K562 (cell line): ENCODE results near the gene TRMT1L. TPM values are rescaled to one million over a fixed set of nuclear protein-coding genes. Genes with fewer than 3 reads are reported as not detected.

Experiments used
- ATAC-seq: fragments of 200-7000 bp; cut with Tn5 transposase; 3 replicates; pipeline ENCODE4 v1.9.1; 2020; ENCODE audit warnings: moderate library complexity
- BruUV-seq: library from RNA; stranded (reverse); fragments of 400-500 nt; replicated peaks from 2 replicates; lab custom pipeline; 2021; lab: Mats Ljungman, UMichigan
- CTCF ChIA-PET: fragments of 300-600 bp; formaldehyde crosslinking; extraction: SDS; loops from one replicate; lab custom pipeline; 2021; ENCODE audit warnings: low intra/inter-chr PET ratio; lab: Yijun Ruan, JAX
- POLR2A ChIA-PET: fragments of 300-600, 350-650 bp; sonication (Branson Sonifier 250); formaldehyde crosslinking; extraction: SDS; loops from one replicate; lab custom pipeline; 2021; ENCODE audit warnings: antibody characterized with exemption, inconsistent platforms; lab: Yijun Ruan, JAX
- DNase-seq, 4 experiments: peaks; one replicate each; pipeline versions ENCODE4 v3.0.0 to v3.0.0-alpha.2; 2011 to 2018; ENCODE audit warnings: low spot score in 3 of 4, mixed read lengths in 3 of 4; ENCODE audit errors: extremely low read depth in 1 of 4
- FAIRE-seq: peaks from 2 replicates; lab custom pipeline; 2011; peaks lifted over from hg19 to GRCh38; lab: Jason Lieb, UNC
- H2AFZ ChIP-seq: 2 replicates; pipeline ENCODE4 v1.6.0; 2011; ENCODE audit warnings: low read depth, low read length, control low read depth, inconsistent platforms
- H3K27ac ChIP-seq: fragments of 200-600 bp; 3 replicates; pipeline ENCODE4 v1.8.0; 2011; ENCODE audit warnings: low read depth, mild to moderate bottlenecking, control low read depth, inconsistent platforms, low read length, moderate library complexity, mixed read lengths; ENCODE audit errors: extremely low read depth
- H3K27me3 ChIP-seq, 2 experiments: fragments of 300-600 bp in 1 of 2; 2 replicates in 1 of 2; 3 replicates in 1 of 2; pipeline versions ENCODE4 v1.6.0 to v1.8.0; 2011; ENCODE audit warnings: inconsistent platforms in 2 of 2, low read length in 2 of 2, mild to moderate bottlenecking in 1 of 2, mixed read lengths in 1 of 2, moderate library complexity in 1 of 2; ENCODE audit not compliant: control insufficient read depth in 2 of 2, insufficient read depth in 2 of 2
- H3K36me3 ChIP-seq: fragments of 300-600 bp; 3 replicates; pipeline ENCODE4 v1.8.0; 2011; ENCODE audit warnings: mild to moderate bottlenecking, low read length, inconsistent platforms; ENCODE audit not compliant: control insufficient read depth, insufficient read depth
- H3K4me1 ChIP-seq, 2 experiments: fragments of 200-600 bp in 1 of 2; replicated peaks in 1 of 2; 2 replicates in 1 of 2; 3 replicates in 1 of 2; pipeline versions ENCODE4 v1.5.1 to v1.8.0; 2011; ENCODE audit warnings: inconsistent platforms in 2 of 2, low read length in 2 of 2, mild to moderate bottlenecking in 1 of 2, mixed read lengths in 1 of 2, moderate library complexity in 1 of 2; ENCODE audit not compliant: control insufficient read depth in 2 of 2, insufficient read depth in 2 of 2
- H3K4me2 ChIP-seq: 2 replicates; pipeline ENCODE4 v1.6.1; 2011; ENCODE audit warnings: low read length, control low read depth, inconsistent platforms, mixed read lengths; ENCODE audit not compliant: insufficient read depth
- H3K4me3 ChIP-seq: fragments of 200-600 bp; sonication (generic), shearing (Covaris generic); 2 replicates; pipeline ENCODE4 v1.5.1; 2016; ENCODE audit warnings: control low read depth, inconsistent platforms
- H3K79me2 ChIP-seq: fragments of 200-600 bp; 3 replicates; pipeline ENCODE4 v1.8.0; 2011; ENCODE audit warnings: low read length, inconsistent platforms; ENCODE audit not compliant: control insufficient read depth, insufficient read depth
- H3K9ac ChIP-seq, 2 experiments: 2 replicates each; pipeline versions ENCODE4 v1.6.0 to v1.6.1; 2011; ENCODE audit warnings: low read depth in 2 of 2, low read length in 2 of 2, control low read depth in 1 of 2, inconsistent platforms in 1 of 2, mild to moderate bottlenecking in 1 of 2, mixed read lengths in 1 of 2; ENCODE audit not compliant: insufficient read depth in 1 of 2
- H3K9me1 ChIP-seq: one replicate; pipeline ENCODE4 v1.6.0; 2011; ENCODE audit warnings: inconsistent platforms, mild to moderate bottlenecking, low read length, moderate library complexity; ENCODE audit not compliant: control insufficient read depth, insufficient read depth
- H3K9me3 ChIP-seq: replicated peaks from 2 replicates; pipeline ENCODE4 v1.5.1; 2011; ENCODE audit warnings: low read depth, low read length, inconsistent platforms; ENCODE audit not compliant: control insufficient read depth, insufficient read depth
- H4K20me1 ChIP-seq: replicated peaks from 2 replicates; pipeline ENCODE4 v1.6.1; 2011; ENCODE audit warnings: low read length, inconsistent platforms, mixed read lengths; ENCODE audit not compliant: control insufficient read depth, insufficient read depth
- BCL6 ChIP-seq: fragments of 250-450 bp; sonication (Bioruptor Pico); IDR thresholded peaks from 2 replicates; pipeline ENCODE4 v1.4.0; 2020
- DACH1 ChIP-seq: fragments of 450-650 bp; IDR thresholded peaks from 2 replicates; pipeline ENCODE4 v1.6.1; 2018; ENCODE audit not compliant: partially characterized antibody
- HMG20B ChIP-seq: fragments of 250-450 bp; sonication (Bioruptor Pico); IDR thresholded peaks from 2 replicates; pipeline ENCODE4 v1.5.0; 2021; ENCODE audit warnings: mild to moderate bottlenecking
- ILF3 ChIP-seq: fragments of 450-650 bp; IDR thresholded peaks from 2 replicates; pipeline ENCODE4 v1.6.1; 2018; ENCODE audit warnings: antibody characterized with exemption, mild to moderate bottlenecking, moderate library complexity, borderline replicate concordance
- NR0B1 ChIP-seq: fragments of 450-650 bp; IDR thresholded peaks from one replicate; pipeline ENCODE4 v1.6.1; 2018; ENCODE audit warnings: mild to moderate bottlenecking, moderate library complexity; ENCODE audit not compliant: partially characterized antibody
- RBM25 ChIP-seq: fragments of 200-400 bp; formaldehyde crosslinking; IDR thresholded peaks from 2 replicates; pipeline ENCODE4 v1.6.1; 2018; ENCODE audit warnings: low read length, low read depth, moderate library complexity; ENCODE audit not compliant: severe bottlenecking
- YY1 ChIP-seq, 3 experiments: IDR thresholded peaks; 2 replicates each; pipeline ENCODE4 v1.6.1; 2011; ENCODE audit warnings: low read length in 2 of 3, mild to moderate bottlenecking in 2 of 3, moderate library complexity in 2 of 3, borderline replicate concordance in 1 of 3, control low read depth in 1 of 3, low read depth in 1 of 3; ENCODE audit not compliant: insufficient read depth in 3 of 3, insufficient replicate concordance in 2 of 3, control insufficient read depth in 1 of 3, insufficient read length in 1 of 3; ENCODE audit errors: extremely low read depth in 1 of 3
- ZNF121 ChIP-seq: sonication (generic); formaldehyde crosslinking; conservative IDR thresholded peaks from 2 replicates; pipeline ENCODE4 v1.8.0; 2022; ENCODE audit warnings: missing genetic modification reagents
- ZNF668 ChIP-seq: fragments of 250-450 bp; sonication (Bioruptor Pico); IDR thresholded peaks from 2 replicates; pipeline ENCODE4 v1.8.0; 2022; ENCODE audit warnings: mild to moderate bottlenecking, inconsistent platforms
- WGBS: fragments of 100-300 bp; shearing (Covaris generic); methylation state at CpG from one replicate; pipeline ENCODE4 v1.1.6; 2016; ENCODE audit warnings: low coverage, mixed read lengths; ENCODE audit not compliant: insufficient coverage; ENCODE audit errors: missing lambda C conversion rate; 5-methylcytosine and 5-hydroxymethylcytosine counted together
- in situ Hi-C: fragments of 300-500 bp; cut with MboI; formaldehyde crosslinking; loops from 4 replicates; pipeline ENCODE4 v1.15.0; 2018; ENCODE audit warnings: inconsistent platforms, mixed read lengths
- intact Hi-C: fragments of 100-400 bp; cut with micrococcal nuclease; formaldehyde crosslinking; loops from 2 replicates; pipeline ENCODE4 v1.14.2; 2022
- polyA plus RNA-seq, 8 experiments: library from polyadenylated mRNA; depleted of rRNA in 4 of 8; stranded (reverse) in 5 of 8; unstranded in 3 of 8; fragments of >200 nt; fragmentation: Nextera tagmentation in 2 of 8; fragmentation: Illumina TruSeq in 1 of 8; extraction: Ambion mirVana in 2 of 8; extraction: Trizol in 1 of 8; gene quantifications; 2 replicates each; pipeline versions ENCODE4 v1.2.1 to v1.2.3, GENCODE V29; 2011 to 2014; ENCODE audit warnings: inconsistent platforms in 1 of 8, missing spikeins in 1 of 8
- total RNA-seq, 7 experiments: library from RNA; depleted of rRNA in 6 of 7; stranded (reverse); fragments of >200 nt in 6 of 7; fragmentation: Illumina TruSeq in 2 of 7; extraction: Trizol in 2 of 7; gene quantifications; 2 replicates each; pipeline versions ENCODE4 v1.2.1 to v1.2.3, GENCODE V29; 2011 to 2021; ENCODE audit warnings: low replicate concordance in 1 of 7

Gene TRMT1L
- total and polyA plus RNA-seq, 9 of the 15 experiments (the other 6 are each of a cell fraction or from before 2014, with no cell fraction given), result 6.4 to 88.9 (median 32.9) TPM

GRCh38 chr1:185083818-185084217 lies 72.9 kb downstream of the TRMT1L start:
- ChIA-PET CTCF (no interaction called here), POLR2A (interaction anchor here (1.2 kb wide), 2 partner anchors 18 to 54 kb away, joined by 3 read pairs; no protein-coding TSS in a partner anchor)
- no peak for TF ChIP-seq YY1 (IDR thresholded peaks at IDR 0.05; ENCODE audit: borderline replicate concordance in 1 of 3, control insufficient read depth in 1 of 3, extremely low read depth in 1 of 3, insufficient read depth in 3 of 3, insufficient read length in 1 of 3, insufficient replicate concordance in 2 of 3, low read depth in 1 of 3, low read length in 2 of 3)
- no peak for TF ChIP-seq BCL6
- TF ChIP-seq ZNF121 (CRISPR knock-in tag), result peak; percentile 52
- TF ChIP-seq ZNF668 (CRISPR knock-in tag), result no peak
- TF ChIP-seq DACH1, result no peak
- TF ChIP-seq ILF3, result no peak
- TF ChIP-seq RBM25, result peak; percentile 50
- TF ChIP-seq NR0B1, result no peak
- TF ChIP-seq HMG20B, result no peak
- intact Hi-C loops (no loop called here), in situ Hi-C loops (no loop called here)
- no peaks in the 10 kb centered on the region for H4K20me1 ChIP-seq
- peaks cover 18% of the 10 kb centered on the region for H3K36me3 ChIP-seq
- 69% methylated on average over 2 of the region's 2 CpGs for WGBS
- no TSS peak for BruUV-seq
- FAIRE-seq (no peak), ATAC-seq (no peak), DNase-seq (no peak)
- H3K79me2 ChIP-seq, result peaks cover 77% of the 10 kb centered on the region
- peaks cover 0 to 9% of the 10 kb centered on the region in 2 experiments; a peak in 3 of 5 replicates for H3K4me1 ChIP-seq
- no peak overlapping the region for H3K4me2 ChIP-seq
- H3K4me3 ChIP-seq, result no peak overlapping the region
- no peaks in the 10 kb centered on the region for H3K9me3 ChIP-seq
- H2AFZ ChIP-seq, result no peak overlapping the region
- H3K27ac ChIP-seq, result no peak overlapping the region
- H3K27me3 ChIP-seq, result no peaks in the 10 kb centered on the region
- no peak overlapping the region for H3K9ac ChIP-seq
- no peaks in the 10 kb centered on the region for H3K9me1 ChIP-seq
